Left ventricle myocardium inferior (tissue), 1 donor: ENCODE data around the gene CD244. TPM values are rescaled to one million over a fixed set of nuclear protein-coding genes. Genes with fewer than 3 reads are reported as not detected.

Experiments
- DNase-seq: peaks from one replicate; pipeline ENCODE4 v3.0.0-alpha.2; 2020
- H3K27ac ChIP-seq: fragments of 200-600 bp; replicated peaks from 2 replicates; pipeline ENCODE4 v1.8.0; 2021
- H3K27me3 ChIP-seq: fragments of 200-600 bp; 2 replicates; pipeline ENCODE4 v1.8.0; 2021; ENCODE audit warnings: low read depth
- H3K36me3 ChIP-seq: fragments of 200-600 bp; 2 replicates; pipeline ENCODE4 v1.8.0; 2021
- H3K4me1 ChIP-seq: fragments of 200-600 bp; 2 replicates; pipeline ENCODE4 v1.8.0; 2021
- H3K4me3 ChIP-seq: fragments of 200-600 bp; 2 replicates; pipeline ENCODE4 v1.8.0; 2021; ENCODE audit warnings: mild to moderate bottlenecking, moderate library complexity
- H3K9me3 ChIP-seq: fragments of 200-600 bp; replicated peaks from 2 replicates; pipeline ENCODE4 v1.8.0; 2021
- CTCF ChIP-seq: fragments of 200-600 bp; IDR thresholded peaks from 2 replicates; pipeline ENCODE4 v1.8.0; 2021; ENCODE audit warnings: antibody characterized with exemption, mild to moderate bottlenecking, borderline replicate concordance
- intact Hi-C: fragments of 100-400 bp; cut with micrococcal nuclease; formaldehyde crosslinking; loops from one replicate; pipeline ENCODE4 v1.11.0; 2022
- total RNA-seq: library from RNA; stranded (reverse); fragmentation: NEBNext Ultra II Directional; extraction: Animal tissue kit (Norgen Biotek cat#: 25700); gene quantifications from one replicate; pipeline ENCODE4 v1.2.1, GENCODE V29; 2021
- donor health status: DM: no; HTN: yes; CAD: no; lungs with severe emphysema.

Gene CD244
- total RNA-seq, 1 donor from 2014 or later: 0.14 TPM

DNA sequence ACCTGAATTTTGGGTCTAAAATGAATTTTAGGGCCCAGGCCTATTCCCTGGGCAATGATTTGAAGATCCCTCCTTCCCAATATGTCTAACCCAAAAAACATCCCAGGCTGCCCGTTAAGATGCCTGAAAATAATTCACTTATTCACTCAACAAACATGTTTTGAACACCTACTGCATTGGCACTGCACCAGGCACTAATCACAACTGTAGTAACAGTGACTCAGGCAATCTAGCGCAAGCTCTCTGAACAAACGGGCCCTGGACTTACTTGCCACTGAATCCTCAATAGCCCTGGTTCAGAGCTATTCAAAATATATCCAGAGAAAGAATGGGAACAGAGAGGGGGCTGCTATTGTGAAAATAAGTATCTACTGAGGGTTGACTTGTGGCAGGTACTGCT is 4.2 kb downstream of the CD244 start:
- Histone ChIP-seq H3K4me3 (no peak overlapping the region), H3K27ac (no peak overlapping the region), H3K36me3 (no peaks in the 10 kb centered on the region), H3K27me3 (peaks cover 30% of the 10 kb centered on the region), H3K9me3 (no peaks in the 10 kb centered on the region), H3K4me1 (no peaks in the 10 kb centered on the region)
- DNase-seq: no peak
- no peak for TF ChIP-seq CTCF
- intact Hi-C loops: no loop called here

DNA sequence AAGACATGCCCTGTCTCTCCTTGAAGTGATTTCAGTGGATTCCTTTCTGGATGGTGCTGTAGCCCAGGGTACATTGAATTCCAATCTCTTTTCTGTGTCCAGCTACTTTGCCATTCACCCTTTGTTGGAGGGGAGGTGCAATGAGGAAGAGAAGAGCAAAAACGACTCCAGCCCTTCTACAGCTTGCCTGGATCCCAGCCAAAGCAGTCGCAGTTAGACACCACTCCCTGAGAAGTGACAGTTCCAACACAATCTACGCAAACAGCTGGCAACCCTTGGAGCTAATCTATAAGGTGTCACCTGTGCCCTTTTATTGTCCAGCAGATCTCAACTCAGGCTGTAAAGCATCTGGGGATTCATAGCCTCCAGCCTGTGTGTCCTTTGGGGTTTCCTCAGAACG is 4.6 kb downstream of the CD244 start:
- DNase-seq: peak; percentile 29
- H3K27ac ChIP-seq: no peak overlapping the region

GRCh38 chr1:160855181-160855981 is 7.3 kb downstream of the CD244 start:
- DNase-seq: no peak
- Histone ChIP-seq H3K9me3 (peaks cover 6% of the 10 kb centered on the region), H3K27me3 (peaks cover 14% of the 10 kb centered on the region), H3K4me3 (no peak overlapping the region), H3K27ac (no peak overlapping the region), H3K36me3 (no peaks in the 10 kb centered on the region), H3K4me1 (no peaks in the 10 kb centered on the region)
- intact Hi-C loops: no loop called here
- TF ChIP-seq CTCF: no peak

More for the DNA sequence above, 4.6 kb downstream of the CD244 start:
- Histone ChIP-seq H3K9me3 (peaks cover 2% of the 10 kb centered on the region), H3K4me3 (no peak overlapping the region), H3K4me1 (no peaks in the 10 kb centered on the region), H3K27me3 (peaks cover 30% of the 10 kb centered on the region), H3K36me3 (no peaks in the 10 kb centered on the region)
- intact Hi-C loops: no loop called here
- TF ChIP-seq CTCF: no peak

DNA sequence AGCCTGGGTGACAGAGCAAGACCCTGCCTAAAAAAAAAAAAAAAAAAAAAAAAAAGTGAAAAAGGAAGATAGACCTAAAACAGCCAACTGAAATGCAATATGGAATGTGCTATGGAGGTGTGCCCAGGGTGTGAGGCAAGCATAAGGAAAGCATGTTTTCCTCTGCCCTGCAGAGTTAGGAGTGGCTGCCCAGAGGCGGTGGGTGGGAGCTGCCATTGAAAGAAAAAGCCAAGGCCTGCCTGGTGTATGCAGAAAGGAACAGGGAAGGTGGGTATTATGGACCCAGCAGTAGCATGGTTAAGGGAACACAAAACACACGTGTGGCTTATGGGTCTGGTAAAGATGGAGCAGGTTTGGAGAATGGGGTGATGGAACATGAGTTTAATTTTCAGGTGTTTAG is 8.9 kb downstream of the CD244 start:
- TF ChIP-seq CTCF: no peak
- Histone ChIP-seq H3K36me3 (no peaks in the 10 kb centered on the region), H3K27me3 (peaks cover 8% of the 10 kb centered on the region), H3K27ac (no peak overlapping the region), H3K4me1 (no peaks in the 10 kb centered on the region), H3K9me3 (peaks cover 6% of the 10 kb centered on the region), H3K4me3 (no peak overlapping the region)
- DNase-seq: no peak
- intact Hi-C loops: no loop called here

DNA sequence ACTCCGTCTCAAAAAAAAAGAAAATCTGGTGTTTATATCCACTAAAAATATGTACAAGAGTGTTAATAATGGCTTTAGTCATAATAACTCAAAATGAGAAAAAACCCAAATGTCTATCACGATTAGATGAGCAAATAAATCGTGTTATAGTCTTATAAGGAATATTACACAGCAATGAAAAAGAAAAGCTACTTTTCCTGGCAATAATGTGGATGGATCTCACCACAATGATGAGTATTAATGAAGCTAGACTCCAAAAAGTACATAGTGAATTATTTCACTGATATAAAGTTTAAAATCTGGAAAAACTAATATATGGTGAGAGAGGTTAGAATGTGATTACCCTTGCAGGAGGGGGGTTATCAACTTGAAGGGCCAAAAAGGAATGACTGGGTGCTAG is 9.7 kb downstream of the CD244 start:
- DNase-seq: no peak
- Histone ChIP-seq H3K27me3 (peaks cover 8% of the 10 kb centered on the region), H3K4me1 (no peaks in the 10 kb centered on the region), H3K36me3 (no peaks in the 10 kb centered on the region), H3K27ac (no peak overlapping the region), H3K9me3 (peaks cover 6% of the 10 kb centered on the region), H3K4me3 (no peak overlapping the region)
- intact Hi-C loops: no loop called here
- no peak for TF ChIP-seq CTCF
